ENCODE data around the gene LRRK1.

DNA sequence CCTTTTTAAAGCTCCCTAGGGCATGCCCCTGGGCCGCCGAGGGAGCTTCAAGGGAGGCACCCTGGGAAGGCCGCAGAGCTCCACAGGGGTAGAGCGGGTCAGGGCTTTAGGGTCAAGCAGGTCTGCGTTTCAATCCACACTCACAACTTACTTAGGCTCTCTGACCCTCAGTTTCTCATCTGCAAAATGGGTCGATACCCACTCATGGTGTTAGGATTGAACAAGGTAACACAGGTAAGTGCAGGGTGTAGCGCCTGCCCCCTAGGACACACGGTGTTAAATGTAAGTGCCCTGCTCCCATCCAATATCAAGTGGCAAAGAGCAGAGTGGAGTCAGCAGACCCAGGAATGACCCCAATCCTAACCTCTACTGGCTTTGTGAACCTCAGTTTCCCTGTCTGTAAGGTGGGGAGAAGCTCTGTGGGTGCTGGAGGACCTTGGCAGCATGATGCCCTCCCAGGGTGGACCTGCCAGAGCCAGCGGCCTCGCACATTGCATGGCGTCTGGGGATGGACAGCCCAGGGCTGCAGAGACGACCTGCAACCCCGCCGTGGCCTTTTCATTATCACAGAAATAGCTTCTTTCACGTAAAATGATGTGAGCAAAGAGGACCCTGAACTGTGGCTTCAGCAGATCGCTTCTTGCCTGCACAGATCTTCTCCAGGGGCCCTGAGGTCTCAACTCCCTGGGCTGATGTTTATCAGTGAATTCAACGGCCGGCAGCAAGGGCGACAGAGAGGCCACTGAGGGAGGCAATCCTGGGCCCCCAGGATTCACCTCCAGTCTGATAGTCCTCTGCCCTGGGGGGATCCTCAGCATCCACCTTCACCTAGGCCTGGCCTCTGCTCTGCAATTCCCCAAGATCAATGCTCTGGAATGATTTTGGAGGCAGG is 194.2 kb downstream of the LRRK1 start:
- TF ChIP-seq, protein P1, sequence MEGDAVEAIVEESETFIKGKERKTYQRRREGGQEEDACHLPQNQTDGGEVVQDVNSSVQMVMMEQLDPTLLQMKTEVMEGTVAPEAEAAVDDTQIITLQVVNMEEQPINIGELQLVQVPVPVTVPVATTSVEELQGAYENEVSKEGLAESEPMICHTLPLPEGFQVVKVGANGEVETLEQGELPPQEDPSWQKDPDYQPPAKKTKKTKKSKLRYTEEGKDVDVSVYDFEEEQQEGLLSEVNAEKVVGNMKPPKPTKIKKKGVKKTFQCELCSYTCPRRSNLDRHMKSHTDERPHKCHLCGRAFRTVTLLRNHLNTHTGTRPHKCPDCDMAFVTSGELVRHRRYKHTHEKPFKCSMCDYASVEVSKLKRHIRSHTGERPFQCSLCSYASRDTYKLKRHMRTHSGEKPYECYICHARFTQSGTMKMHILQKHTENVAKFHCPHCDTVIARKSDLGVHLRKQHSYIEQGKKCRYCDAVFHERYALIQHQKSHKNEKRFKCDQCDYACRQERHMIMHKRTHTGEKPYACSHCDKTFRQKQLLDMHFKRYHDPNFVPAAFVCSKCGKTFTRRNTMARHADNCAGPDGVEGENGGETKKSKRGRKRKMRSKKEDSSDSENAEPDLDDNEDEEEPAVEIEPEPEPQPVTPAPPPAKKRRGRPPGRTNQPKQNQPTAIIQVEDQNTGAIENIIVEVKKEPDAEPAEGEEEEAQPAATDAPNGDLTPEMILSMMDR (IDR thresholded peaks at IDR 0.05): no peak
- no peak for TF ChIP-seq EP300 (IDR thresholded peaks at IDR 0.05)

Data from ovary (tissue), 3 donors.